ENCODE measurements around the gene UPF3A.
"Not testable (repeated sequence)": the region's sequence is repeated elsewhere in the genome, so short reads cannot be mapped to it uniquely, and the experiment has no call there.

UPF3A gene

GRCh38 chr13:114248011-114248410 is 33.4 kb upstream of the UPF3A start:
- H3K27ac ChIP-seq (ENCODE audit: low read depth, low read length) = no peak overlapping the region
- H3K36me3 ChIP-seq (ENCODE audit: insufficient read depth, low read length) = peaks cover 100% of the 10 kb centered on the region
- 97% methylated on average over 3 of the region's 3 CpGs for WGBS
- H3K4me1 ChIP-seq (ENCODE audit: insufficient read depth, low read length) = no peaks in the 10 kb centered on the region
- H3K9me3 ChIP-seq (ENCODE audit: insufficient read depth, low read depth, low read length) = no peaks in the 10 kb centered on the region
- no peak overlapping the region for H3K9ac ChIP-seq (ENCODE audit: low read depth, low read length)
- no peaks in the 10 kb centered on the region for H3K27me3 ChIP-seq (ENCODE audit: insufficient read depth, low read length)
- no peak overlapping the region for H3K4me3 ChIP-seq (ENCODE audit: low read length)

GRCh38 chr13:114249077-114249476 is 32.3 kb upstream of the UPF3A start:
- H3K9ac ChIP-seq (ENCODE audit: low read depth, low read length) = no peak overlapping the region
- no peak overlapping the region for H3K27ac ChIP-seq (ENCODE audit: low read depth, low read length)
- no peaks in the 10 kb centered on the region for H3K9me3 ChIP-seq (ENCODE audit: insufficient read depth, low read depth, low read length)
- no peaks in the 10 kb centered on the region for H3K4me1 ChIP-seq (ENCODE audit: insufficient read depth, low read length)
- no peak overlapping the region for H3K4me3 ChIP-seq (ENCODE audit: low read length)
- no peaks in the 10 kb centered on the region for H3K27me3 ChIP-seq (ENCODE audit: insufficient read depth, low read length)
- 95% methylated on average over 7 of the region's 7 CpGs for WGBS
- peaks cover 98% of the 10 kb centered on the region for H3K36me3 ChIP-seq (ENCODE audit: insufficient read depth, low read length)

GRCh38 chr13:114251639-114252440 is 29.6 kb upstream of the UPF3A start:
- H3K9ac ChIP-seq (ENCODE audit: low read depth, low read length); H3K27ac ChIP-seq (ENCODE audit: low read depth, low read length); H3K9me3 ChIP-seq (ENCODE audit: insufficient read depth, low read depth, low read length); H3K27me3 ChIP-seq (ENCODE audit: insufficient read depth, low read length); H3K4me1 ChIP-seq (ENCODE audit: insufficient read depth, low read length); H3K4me3 ChIP-seq (ENCODE audit: low read length): not testable (repeated sequence)
- peaks cover 97% of the 10 kb centered on the region for H3K36me3 ChIP-seq (ENCODE audit: insufficient read depth, low read length)
- WGBS = 89% methylated on average over 1 of the region's 1 CpG

- Histone ChIP-seq H3K36me3 (ENCODE audit: insufficient read depth, low read length) (peaks cover 97% of the 10 kb centered on the region), H3K27ac (ENCODE audit: low read depth, low read length) (peak overlapping the region; percentile 73), H3K4me1 (ENCODE audit: insufficient read depth, low read length) (peaks cover 16% of the 10 kb centered on the region), H3K9ac (ENCODE audit: low read depth, low read length) (no peak overlapping the region), H3K4me3 (ENCODE audit: low read length) (no peak overlapping the region; the same call in 1 of the 2 replicates), H3K27me3 (ENCODE audit: insufficient read depth, low read length) (no peaks in the 10 kb centered on the region), H3K9me3 (ENCODE audit: insufficient read depth, low read depth, low read length) (no peaks in the 10 kb centered on the region)
- WGBS = 71% methylated on average over 1 of the region's 1 CpG
Observed at GRCh38 chr13:114256547-114256946, 24.9 kb upstream of the UPF3A start.

GRCh38 chr13:114257014-114257413 is 24.4 kb upstream of the UPF3A start:
- Histone ChIP-seq H3K4me3 (ENCODE audit: low read length) (no peak overlapping the region; the same call in 1 of the 2 replicates), H3K9ac (ENCODE audit: low read depth, low read length) (no peak overlapping the region), H3K27ac (ENCODE audit: low read depth, low read length) (peak overlapping the region; percentile 73), H3K27me3 (ENCODE audit: insufficient read depth, low read length) (no peaks in the 10 kb centered on the region), H3K36me3 (ENCODE audit: insufficient read depth, low read length) (peaks cover 97% of the 10 kb centered on the region), H3K9me3 (ENCODE audit: insufficient read depth, low read depth, low read length) (no peaks in the 10 kb centered on the region), H3K4me1 (ENCODE audit: insufficient read depth, low read length) (peaks cover 16% of the 10 kb centered on the region)
- WGBS = 35% methylated on average over 4 of the region's 4 CpGs

GRCh38 chr13:114258589-114258988 is 22.8 kb upstream of the UPF3A start:
- no peaks in the 10 kb centered on the region for H3K9me3 ChIP-seq (ENCODE audit: insufficient read depth, low read depth, low read length)
- no peak overlapping the region for H3K27ac ChIP-seq (ENCODE audit: low read depth, low read length)
- peaks cover 99% of the 10 kb centered on the region for H3K36me3 ChIP-seq (ENCODE audit: insufficient read depth, low read length)
- no peak overlapping the region; the same call in 1 of the 2 replicates for H3K9ac ChIP-seq (ENCODE audit: low read depth, low read length)
- WGBS = 97% methylated on average over 8 of the region's 8 CpGs
- no peak overlapping the region for H3K4me3 ChIP-seq (ENCODE audit: low read length)
- H3K4me1 ChIP-seq (ENCODE audit: insufficient read depth, low read length) = peaks cover 16% of the 10 kb centered on the region
- H3K27me3 ChIP-seq (ENCODE audit: insufficient read depth, low read length) = no peaks in the 10 kb centered on the region

- H3K9ac ChIP-seq (ENCODE audit: low read depth, low read length) = no peak overlapping the region
- no peaks in the 10 kb centered on the region for H3K27me3 ChIP-seq (ENCODE audit: insufficient read depth, low read length)
- H3K4me3 ChIP-seq (ENCODE audit: low read length) = no peak overlapping the region
- H3K27ac ChIP-seq (ENCODE audit: low read depth, low read length) = no peak overlapping the region
- H3K4me1 ChIP-seq (ENCODE audit: insufficient read depth, low read length) = peaks cover 16% of the 10 kb centered on the region
- no peaks in the 10 kb centered on the region for H3K9me3 ChIP-seq (ENCODE audit: insufficient read depth, low read depth, low read length)
- H3K36me3 ChIP-seq (ENCODE audit: insufficient read depth, low read length) = peaks cover 99% of the 10 kb centered on the region
- WGBS = 87% methylated on average over 6 of the region's 7 CpGs
Observed at GRCh38 chr13:114259374-114259773, 22.0 kb upstream of the UPF3A start.

GRCh38 chr13:114259974-114260373 is 21.4 kb upstream of the UPF3A start:
- Histone ChIP-seq H3K36me3 (ENCODE audit: insufficient read depth, low read length) (peaks cover 99% of the 10 kb centered on the region), H3K4me1 (ENCODE audit: insufficient read depth, low read length) (peaks cover 16% of the 10 kb centered on the region), H3K27ac (ENCODE audit: low read depth, low read length) (no peak overlapping the region), H3K27me3 (ENCODE audit: insufficient read depth, low read length) (no peaks in the 10 kb centered on the region), H3K9ac (ENCODE audit: low read depth, low read length) (no peak overlapping the region), H3K4me3 (ENCODE audit: low read length) (no peak overlapping the region), H3K9me3 (ENCODE audit: insufficient read depth, low read depth, low read length) (no peaks in the 10 kb centered on the region)
- WGBS = 90% methylated on average over 4 of the region's 4 CpGs

- Histone ChIP-seq H3K36me3 (ENCODE audit: insufficient read depth, low read length) (peaks cover 99% of the 10 kb centered on the region), H3K9me3 (ENCODE audit: insufficient read depth, low read depth, low read length) (no peaks in the 10 kb centered on the region), H3K4me1 (ENCODE audit: insufficient read depth, low read length) (peaks cover 16% of the 10 kb centered on the region), H3K9ac (ENCODE audit: low read depth, low read length) (no peak overlapping the region), H3K4me3 (ENCODE audit: low read length) (no peak overlapping the region), H3K27me3 (ENCODE audit: insufficient read depth, low read length) (no peaks in the 10 kb centered on the region), H3K27ac (ENCODE audit: low read depth, low read length) (no peak overlapping the region)
- WGBS = 92% methylated on average over 3 of the region's 3 CpGs
Observed at GRCh38 chr13:114260814-114261213, 20.6 kb upstream of the UPF3A start.

GRCh38 chr13:114261328-114261965 is 20.0 kb upstream of the UPF3A start:
- H3K9me3 ChIP-seq (ENCODE audit: insufficient read depth, low read depth, low read length) = no peaks in the 10 kb centered on the region
- no peak overlapping the region for H3K9ac ChIP-seq (ENCODE audit: low read depth, low read length)
- H3K4me3 ChIP-seq (ENCODE audit: low read length) = no peak overlapping the region
- H3K27ac ChIP-seq (ENCODE audit: low read depth, low read length) = no peak overlapping the region
- WGBS = 77% methylated on average over 3 of the region's 3 CpGs
- H3K36me3 ChIP-seq (ENCODE audit: insufficient read depth, low read length) = peaks cover 99% of the 10 kb centered on the region
- no peaks in the 10 kb centered on the region for H3K27me3 ChIP-seq (ENCODE audit: insufficient read depth, low read length)
- peaks cover 10% of the 10 kb centered on the region for H3K4me1 ChIP-seq (ENCODE audit: insufficient read depth, low read length)

- Histone ChIP-seq H3K27ac (ENCODE audit: low read depth, low read length) (no peak overlapping the region), H3K9ac (ENCODE audit: low read depth, low read length) (no peak overlapping the region), H3K4me1 (ENCODE audit: insufficient read depth, low read length) (no peaks in the 10 kb centered on the region), H3K36me3 (ENCODE audit: insufficient read depth, low read length) (peaks cover 100% of the 10 kb centered on the region), H3K9me3 (ENCODE audit: insufficient read depth, low read depth, low read length) (no peaks in the 10 kb centered on the region), H3K4me3 (ENCODE audit: low read length) (no peak overlapping the region), H3K27me3 (ENCODE audit: insufficient read depth, low read length) (no peaks in the 10 kb centered on the region)
- WGBS = 95% methylated on average over 5 of the region's 5 CpGs
Observed at GRCh38 chr13:114263578-114263977, 17.8 kb upstream of the UPF3A start.

All from HUES64 (cell line).